ENCODE data around the gene MTMR6.

Gene MTMR6

DNA sequence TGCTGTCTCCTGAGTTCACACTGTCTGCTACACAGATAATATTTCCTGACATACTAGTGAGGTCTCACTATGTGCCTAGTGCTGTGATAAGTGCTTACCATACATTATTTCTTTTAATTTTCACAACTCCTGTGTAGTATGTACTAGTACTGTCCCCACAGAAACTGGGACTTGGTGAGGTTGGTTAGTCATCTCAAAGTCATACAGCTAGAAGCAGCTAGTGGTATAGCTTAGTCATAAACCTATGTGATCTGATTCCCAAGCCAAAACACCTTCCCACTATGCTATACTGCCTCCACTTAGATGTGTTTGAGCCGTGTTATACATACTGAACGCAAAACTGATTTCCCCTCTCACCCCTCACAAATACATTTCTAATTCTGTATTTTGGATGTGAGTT is 10.5 kb downstream of the MTMR6 start:
- DNase-seq = no peak

DNA sequence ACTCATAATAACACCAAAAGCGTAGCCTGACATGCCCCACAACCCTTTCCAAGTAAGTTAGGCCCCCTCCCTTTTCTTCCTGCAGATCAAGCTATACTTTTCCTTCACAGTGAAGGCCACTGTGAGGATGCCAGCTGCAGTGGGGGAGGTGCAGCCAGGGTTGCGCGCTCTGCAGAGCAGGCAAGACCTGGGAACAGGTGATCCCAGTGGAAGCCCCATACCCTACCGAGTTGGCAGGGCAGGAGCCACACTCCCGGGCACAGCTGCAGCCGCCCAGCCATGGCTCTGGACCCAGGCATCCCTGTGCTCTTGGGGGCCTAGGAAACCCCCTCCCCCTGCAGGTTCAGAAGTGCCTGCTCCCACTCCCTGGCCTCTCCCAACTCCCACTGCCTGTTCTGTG is 18.7 kb downstream of the MTMR6 start:
- no peak for DNase-seq

DNA sequence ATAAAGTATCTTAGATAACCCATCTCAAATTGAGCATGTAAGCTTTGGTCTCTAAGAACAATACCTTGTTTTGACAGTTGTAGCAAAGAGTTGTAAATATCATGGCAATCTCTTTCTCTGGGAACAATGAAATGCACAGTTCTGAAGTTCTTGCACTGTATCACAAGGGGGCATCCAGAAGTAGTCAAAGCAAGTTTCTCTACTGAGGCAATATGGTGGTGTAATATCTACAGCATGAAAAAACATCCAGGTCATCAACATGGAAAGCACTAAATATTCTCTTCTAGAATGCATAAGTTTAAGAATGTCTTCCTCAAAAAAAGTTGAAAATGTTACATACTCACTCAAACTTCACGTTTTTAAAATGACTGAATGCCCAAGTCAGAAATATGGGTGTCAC is 19.6 kb downstream of the MTMR6 start:
- no peak for DNase-seq

GRCh38 chr13:25266706-25267105 is 20.6 kb downstream of the MTMR6 start:
- DNase-seq = no peak

GRCh38 chr13:25262261-25262660 is 25.0 kb downstream of the MTMR6 start:
- no peak for DNase-seq

GRCh38 chr13:25253702-25254101 is 33.6 kb downstream of the MTMR6 start:
- DNase-seq = no peak

DNA sequence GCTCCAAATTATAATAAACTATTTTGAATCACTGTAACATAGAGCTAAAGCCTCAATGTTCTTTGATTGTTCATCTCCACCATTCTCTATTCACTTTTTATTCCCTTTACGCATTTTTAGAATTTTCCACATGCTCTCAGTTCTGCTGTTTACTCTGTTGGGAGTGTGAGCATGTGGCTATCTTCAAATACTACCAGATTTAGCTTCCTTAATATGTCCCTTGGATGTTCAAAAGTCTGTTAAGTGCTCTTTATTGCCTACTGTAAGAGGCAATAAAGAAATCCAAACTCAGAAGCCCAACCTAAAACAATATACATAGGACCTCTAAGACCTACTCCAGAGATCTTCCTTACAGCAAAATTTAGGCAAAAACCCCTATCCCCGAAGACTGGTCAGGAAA is 34.5 kb downstream of the MTMR6 start:
- DNase-seq = no peak

DNA sequence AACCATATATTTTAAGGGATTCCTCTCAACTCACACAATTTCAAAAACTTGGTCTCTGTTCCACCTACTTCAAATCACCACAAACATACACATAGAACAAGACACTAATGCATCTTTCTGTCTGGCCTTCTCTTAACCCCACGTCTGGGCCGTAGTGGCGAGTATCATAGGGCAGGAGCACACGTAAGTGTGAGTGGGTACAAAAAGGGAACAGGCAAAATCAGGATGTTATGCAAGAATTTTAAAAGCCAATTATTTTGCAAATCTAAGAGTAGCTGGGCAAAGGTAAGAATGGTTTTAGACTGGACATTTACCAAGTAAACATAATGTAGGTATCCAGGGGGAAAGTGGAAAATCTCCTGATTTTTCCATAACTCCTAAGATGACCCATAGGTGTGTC is 35.1 kb downstream of the MTMR6 start:
- no peak for DNase-seq

GRCh38 chr13:25249001-25249543 is 38.2 kb downstream of the MTMR6 start:
- no peak for DNase-seq

DNA sequence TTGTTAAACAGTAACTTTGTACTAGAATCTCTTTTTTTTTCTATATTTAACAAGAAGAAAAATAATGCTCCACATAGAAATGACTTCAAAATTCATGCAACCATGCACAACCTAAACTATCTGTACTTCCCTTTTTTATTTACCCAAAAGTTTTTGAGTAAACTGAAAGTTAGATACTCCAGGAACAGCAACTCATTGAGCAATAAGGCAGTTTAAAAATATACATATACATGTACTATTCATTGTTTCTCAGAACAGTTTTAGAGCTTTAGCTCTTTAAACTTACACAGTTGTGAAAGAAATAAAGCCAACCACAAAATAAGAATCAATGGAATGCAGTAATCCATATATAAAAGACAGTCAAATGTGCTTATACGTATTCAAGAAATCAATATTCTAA is 39.2 kb downstream of the MTMR6 start:
- DNase-seq = no peak

- DNase-seq = no peak
These were observed 39.9 kb downstream of the MTMR6 start for GRCh38 chr13:25247360-25247759.

DNA sequence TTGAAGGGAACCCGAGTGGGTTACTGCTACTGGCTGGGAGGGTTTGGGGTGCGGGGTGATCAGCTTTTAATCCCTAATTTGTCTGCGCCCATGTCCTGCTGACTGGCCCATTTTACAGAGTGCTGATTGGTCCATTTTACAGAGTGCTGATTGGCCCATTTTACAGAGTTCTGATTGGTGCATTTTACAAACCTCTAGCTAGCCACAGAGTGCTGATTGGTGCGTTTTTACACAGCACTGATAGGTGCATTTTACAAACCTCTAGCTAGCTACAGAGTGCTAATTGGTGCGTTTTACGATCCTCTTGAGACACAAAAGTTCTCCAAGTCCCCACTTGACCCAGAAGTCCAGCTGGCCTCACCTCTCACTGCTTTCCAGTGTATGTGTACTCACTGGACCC is 43.2 kb downstream of the MTMR6 start:
- no peak for DNase-seq

- DNase-seq = no peak
These were observed 44.3 kb downstream of the MTMR6 start for GRCh38 chr13:25242956-25243355.

GRCh38 chr13:25241007-25241406 is 46.3 kb downstream of the MTMR6 start:
- DNase-seq = no peak

DNA sequence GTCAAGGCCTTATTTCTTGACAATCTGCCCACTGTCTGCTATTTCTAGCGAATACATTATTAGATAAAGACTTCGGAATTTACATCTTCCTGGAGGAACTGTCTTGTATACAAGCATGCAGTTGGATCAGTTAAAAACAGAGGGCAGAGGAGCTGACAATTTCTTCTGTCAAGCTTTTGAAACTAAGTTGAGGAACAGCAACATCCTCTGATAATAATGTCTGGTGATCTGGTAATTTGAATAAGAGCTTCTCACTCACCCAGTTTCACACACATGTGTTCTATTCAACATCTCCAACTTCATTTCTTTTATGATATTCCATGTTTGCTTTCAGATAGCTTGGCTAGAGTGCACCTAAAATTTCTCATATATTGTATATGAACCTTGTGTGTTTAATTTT is 50.2 kb downstream of the MTMR6 start:
- no peak for DNase-seq

DNA sequence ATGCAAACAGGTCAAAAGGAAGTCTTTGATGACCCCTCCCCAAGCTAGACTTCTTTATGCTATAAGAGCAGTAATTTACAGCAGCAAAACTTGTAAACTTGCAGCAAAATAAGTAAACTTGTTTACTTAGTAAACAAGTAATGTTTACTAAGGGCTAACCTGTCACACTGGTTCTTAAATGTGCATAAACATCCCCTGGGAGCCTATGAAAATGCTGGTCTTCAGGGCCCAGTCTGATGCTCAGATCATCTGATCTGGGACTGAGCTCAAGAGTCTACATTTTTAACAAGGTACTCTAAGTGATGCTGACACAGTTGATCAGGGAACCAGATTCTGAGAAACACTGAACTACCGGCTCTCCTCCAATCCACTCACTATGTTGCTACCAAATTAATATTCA is 53.4 kb downstream of the MTMR6 start:
- DNase-seq = no peak

DNA sequence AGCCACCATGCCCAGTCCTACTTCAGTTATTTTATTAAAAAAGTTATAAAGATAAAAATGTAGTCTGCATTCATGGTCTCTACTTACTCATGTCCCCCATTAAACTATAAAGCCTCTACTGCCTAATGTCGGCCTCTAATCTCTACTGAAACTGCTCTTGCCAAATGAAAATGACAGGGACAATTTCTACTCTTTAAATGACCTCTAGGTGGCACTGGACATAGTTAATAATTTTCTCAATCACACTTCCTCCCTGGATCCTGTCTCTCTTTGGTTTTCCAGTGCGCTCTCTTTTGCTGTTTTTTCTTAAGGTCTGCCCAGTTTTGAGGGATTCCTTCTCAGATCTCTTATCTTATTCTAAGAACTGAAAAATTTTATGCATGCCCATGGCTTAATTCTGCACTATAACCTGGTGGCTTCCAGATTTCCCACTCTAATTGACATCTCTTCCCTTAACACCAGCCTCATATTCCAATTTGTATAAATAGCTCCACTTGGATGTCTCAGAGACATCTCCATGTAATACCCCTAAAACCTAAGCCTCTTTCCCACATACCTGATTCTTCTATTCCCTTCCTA is 54.3 kb downstream of the MTMR6 start:
- DNase-seq = no peak

GRCh38 chr13:25231517-25231916 is 55.8 kb downstream of the MTMR6 start:
- DNase-seq = no peak

DNA sequence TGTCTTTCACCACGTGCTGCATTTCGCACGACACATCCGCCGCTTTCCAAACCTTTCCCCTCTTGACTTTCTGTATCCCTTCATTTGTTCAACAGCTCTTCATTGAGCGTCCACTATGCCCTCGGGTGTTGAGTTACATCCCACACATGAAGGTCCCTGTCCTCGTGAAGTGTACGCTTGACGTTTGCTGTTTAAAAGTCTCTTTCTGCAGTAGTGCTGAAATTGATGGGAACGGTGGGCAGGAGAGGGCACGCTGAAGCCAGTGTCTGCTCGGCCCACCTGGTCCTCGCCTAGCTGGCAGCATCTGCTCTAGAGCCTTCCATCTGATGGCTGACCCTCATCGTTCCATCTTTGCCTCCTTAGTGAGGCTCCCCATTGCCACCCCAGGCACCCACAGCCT is 59.6 kb downstream of the MTMR6 start:
- DNase-seq = no peak

- DNase-seq = no peak
These were observed 61.3 kb downstream of the MTMR6 start for GRCh38 chr13:25225970-25226369.

DNA sequence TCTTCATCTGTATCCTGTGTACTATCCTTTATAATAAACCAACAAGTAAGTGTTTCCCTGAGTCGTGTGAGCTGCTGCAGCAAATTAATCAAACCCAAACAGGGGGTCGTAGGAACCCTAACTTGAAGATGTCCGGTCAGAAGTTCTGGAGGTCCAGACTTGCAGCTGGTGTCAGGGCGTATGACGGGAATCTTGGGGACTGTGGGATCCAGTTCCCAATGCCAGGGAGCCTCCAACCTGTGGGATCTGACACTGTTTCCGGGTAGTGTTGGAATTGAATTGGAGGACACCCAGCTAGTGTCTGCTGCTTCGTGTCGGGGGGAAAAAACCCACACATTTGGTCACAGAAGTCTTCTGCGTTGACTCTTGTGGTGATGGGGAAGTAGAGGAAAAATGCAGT is 63.1 kb downstream of the MTMR6 start:
- DNase-seq = no peak

GRCh38 chr13:25222740-25223139 is 64.5 kb downstream of the MTMR6 start:
- no peak for DNase-seq

GRCh38 chr13:25218019-25218418 is 69.3 kb downstream of the MTMR6 start:
- DNase-seq = no peak

- no peak for DNase-seq
These were observed 70.0 kb downstream of the MTMR6 start for GRCh38 chr13:25217023-25217885.

- no peak for DNase-seq
These were observed 72.1 kb downstream of the MTMR6 start for GRCh38 chr13:25215253-25215575.

Measured in activated CD8-positive, alpha-beta memory T cell treated with anti-CD3 and anti-CD28 coated beads for 24 hours (primary cell).